ENCODE data around the gene JUN.

Gene JUN

GRCh38 chr1:58815069-58815685 lies 31.3 kb upstream of the JUN start:
- Histone ChIP-seq H3K79me2 (ENCODE audit: insufficient read depth, low read length) (no peaks in the 10 kb centered on the region), H3K4me2 (ENCODE audit: low read depth, low read length, poor library complexity, severe bottlenecking) (peak overlapping the region; percentile 90), H3K4me3 (ENCODE audit: low read length, poor library complexity, severe bottlenecking) (peak overlapping the region; percentile 77), H3K27me3 (ENCODE audit: insufficient read depth, low read length, poor library complexity, severe bottlenecking) (no peaks in the 10 kb centered on the region), H3F3A (ENCODE audit: low read depth) (no peaks in the 10 kb centered on the region), H4K20me1 (ENCODE audit: insufficient read depth, low read length, poor library complexity, severe bottlenecking) (no peaks in the 10 kb centered on the region), H3K9ac (ENCODE audit: low read depth, low read length, poor library complexity, severe bottlenecking) (peak overlapping the region; percentile 94), H3K9me2 (replicated peaks; ENCODE audit: low read depth, low read length) (no peaks in the 10 kb centered on the region), H3K36me3 (ENCODE audit: insufficient read depth, low read length) (no peaks in the 10 kb centered on the region), H3K4me1 (ENCODE audit: insufficient read depth, low read length, poor library complexity, severe bottlenecking) (peaks cover 17% of the 10 kb centered on the region), H2AFZ (ENCODE audit: low read length) (peak overlapping the region; percentile 85; the same call in 1 of the 2 replicates), H3K9me3 (ENCODE audit: insufficient read depth, low read depth, low read length) (no peaks in the 10 kb centered on the region)
- TF ChIP-seq EZH2phosphoT487 (IDR thresholded peaks at IDR 0.05; ENCODE audit: borderline replicate concordance) (no peak), CTCF (conservative IDR thresholded peaks at IDR 0.05; ENCODE audit: low read length) (no peak)

- Histone ChIP-seq H3K4me1 (ENCODE audit: insufficient read depth, low read length, poor library complexity, severe bottlenecking) (peaks cover 24% of the 10 kb centered on the region), H3K9ac (ENCODE audit: low read depth, low read length, poor library complexity, severe bottlenecking) (no peak overlapping the region), H3K4me3 (ENCODE audit: low read length, poor library complexity, severe bottlenecking) (no peak overlapping the region), H2AFZ (ENCODE audit: low read length) (no peak overlapping the region), H3K4me2 (ENCODE audit: low read depth, low read length, poor library complexity, severe bottlenecking) (no peak overlapping the region), H3K27me3 (ENCODE audit: insufficient read depth, low read length, poor library complexity, severe bottlenecking) (no peaks in the 10 kb centered on the region), H3F3A (ENCODE audit: low read depth) (no peaks in the 10 kb centered on the region), H3K9me3 (ENCODE audit: insufficient read depth, low read depth, low read length) (no peaks in the 10 kb centered on the region), H3K36me3 (ENCODE audit: insufficient read depth, low read length) (no peaks in the 10 kb centered on the region), H3K79me2 (ENCODE audit: insufficient read depth, low read length) (no peaks in the 10 kb centered on the region), H3K9me2 (replicated peaks; ENCODE audit: low read depth, low read length) (no peaks in the 10 kb centered on the region), H4K20me1 (ENCODE audit: insufficient read depth, low read length, poor library complexity, severe bottlenecking) (no peaks in the 10 kb centered on the region)
- TF ChIP-seq CTCF (conservative IDR thresholded peaks at IDR 0.05; ENCODE audit: low read length), result no peak
- TF ChIP-seq EZH2phosphoT487 (IDR thresholded peaks at IDR 0.05; ENCODE audit: borderline replicate concordance), result no peak
These were observed 30.6 kb upstream of the JUN start for GRCh38 chr1:58814251-58815068.

GRCh38 chr1:58813801-58814200 lies 30.0 kb upstream of the JUN start:
- Histone ChIP-seq H3K4me1 (ENCODE audit: insufficient read depth, low read length, poor library complexity, severe bottlenecking) (peaks cover 24% of the 10 kb centered on the region), H3K4me2 (ENCODE audit: low read depth, low read length, poor library complexity, severe bottlenecking) (no peak overlapping the region), H2AFZ (ENCODE audit: low read length) (no peak overlapping the region), H3K9ac (ENCODE audit: low read depth, low read length, poor library complexity, severe bottlenecking) (no peak overlapping the region), H3K79me2 (ENCODE audit: insufficient read depth, low read length) (no peaks in the 10 kb centered on the region), H3K9me2 (replicated peaks; ENCODE audit: low read depth, low read length) (no peaks in the 10 kb centered on the region), H4K20me1 (ENCODE audit: insufficient read depth, low read length, poor library complexity, severe bottlenecking) (no peaks in the 10 kb centered on the region), H3K4me3 (ENCODE audit: low read length, poor library complexity, severe bottlenecking) (no peak overlapping the region), H3K36me3 (ENCODE audit: insufficient read depth, low read length) (no peaks in the 10 kb centered on the region), H3K9me3 (ENCODE audit: insufficient read depth, low read depth, low read length) (no peaks in the 10 kb centered on the region), H3F3A (ENCODE audit: low read depth) (no peaks in the 10 kb centered on the region), H3K27me3 (ENCODE audit: insufficient read depth, low read length, poor library complexity, severe bottlenecking) (no peaks in the 10 kb centered on the region)
- TF ChIP-seq CTCF (conservative IDR thresholded peaks at IDR 0.05; ENCODE audit: low read length) (no peak), EZH2phosphoT487 (IDR thresholded peaks at IDR 0.05; ENCODE audit: borderline replicate concordance) (no peak)

Data from Loucy (cell line).